WTC11 (cell line): ENCODE measurements around the gene SRSF12.

Source experiments
- ESRRA ChIP-seq: sonication (generic); formaldehyde crosslinking; IDR thresholded peaks from 2 replicates; pipeline ENCODE4 v1.8.1; 2022; ENCODE audit warnings: mild to moderate bottlenecking, missing genetic modification reagents, borderline replicate concordance
- MYBL2 ChIP-seq: sonication (generic); formaldehyde crosslinking; IDR thresholded peaks from 2 replicates; pipeline ENCODE4 v1.8.1; 2023; ENCODE audit warnings: mild to moderate bottlenecking, moderate library complexity, missing genetic modification reagents
- ZBTB21 ChIP-seq: sonication (generic); formaldehyde crosslinking; IDR thresholded peaks from 2 replicates; pipeline ENCODE4 v1.8.1; 2023; ENCODE audit warnings: mild to moderate bottlenecking, missing genetic modification reagents, borderline replicate concordance
- ZNF121 ChIP-seq: sonication (generic); formaldehyde crosslinking; IDR thresholded peaks from 2 replicates; pipeline ENCODE4 v1.8.0; 2023; ENCODE audit warnings: missing genetic modification reagents
- TF ChIP-seq, protein P1 (sequence below): fragments of 200-600 bp; IDR thresholded peaks from 2 replicates; pipeline ENCODE4 v1.8.0; 2022; ENCODE audit warnings: antibody characterized with exemption
- TF ChIP-seq, protein P2 (sequence below): sonication (generic); formaldehyde crosslinking; IDR thresholded peaks from 2 replicates; pipeline ENCODE4 v1.8.0; 2022; ENCODE audit warnings: mild to moderate bottlenecking, missing genetic modification reagents
- TF ChIP-seq, protein P3 (sequence below): sonication (generic); formaldehyde crosslinking; IDR thresholded peaks from 2 replicates; pipeline ENCODE4 v1.8.1; 2023; ENCODE audit warnings: mild to moderate bottlenecking, missing genetic modification reagents
- TF ChIP-seq, protein P4 (sequence below): sonication (generic); formaldehyde crosslinking; IDR thresholded peaks from 2 replicates; pipeline ENCODE4 v1.8.1; 2022; ENCODE audit warnings: low read depth, missing genetic modification reagents, borderline replicate concordance
- TF ChIP-seq, protein P5 (sequence below): sonication (generic); formaldehyde crosslinking; IDR thresholded peaks from 2 replicates; pipeline ENCODE4 v1.8.0; 2023; ENCODE audit warnings: missing genetic modification reagents
- TF ChIP-seq, protein P6 (sequence below): sonication (generic); formaldehyde crosslinking; conservative IDR thresholded peaks from 2 replicates; pipeline ENCODE4 v1.8.1; 2022; ENCODE audit warnings: mild to moderate bottlenecking, missing genetic modification reagents

DNA sequence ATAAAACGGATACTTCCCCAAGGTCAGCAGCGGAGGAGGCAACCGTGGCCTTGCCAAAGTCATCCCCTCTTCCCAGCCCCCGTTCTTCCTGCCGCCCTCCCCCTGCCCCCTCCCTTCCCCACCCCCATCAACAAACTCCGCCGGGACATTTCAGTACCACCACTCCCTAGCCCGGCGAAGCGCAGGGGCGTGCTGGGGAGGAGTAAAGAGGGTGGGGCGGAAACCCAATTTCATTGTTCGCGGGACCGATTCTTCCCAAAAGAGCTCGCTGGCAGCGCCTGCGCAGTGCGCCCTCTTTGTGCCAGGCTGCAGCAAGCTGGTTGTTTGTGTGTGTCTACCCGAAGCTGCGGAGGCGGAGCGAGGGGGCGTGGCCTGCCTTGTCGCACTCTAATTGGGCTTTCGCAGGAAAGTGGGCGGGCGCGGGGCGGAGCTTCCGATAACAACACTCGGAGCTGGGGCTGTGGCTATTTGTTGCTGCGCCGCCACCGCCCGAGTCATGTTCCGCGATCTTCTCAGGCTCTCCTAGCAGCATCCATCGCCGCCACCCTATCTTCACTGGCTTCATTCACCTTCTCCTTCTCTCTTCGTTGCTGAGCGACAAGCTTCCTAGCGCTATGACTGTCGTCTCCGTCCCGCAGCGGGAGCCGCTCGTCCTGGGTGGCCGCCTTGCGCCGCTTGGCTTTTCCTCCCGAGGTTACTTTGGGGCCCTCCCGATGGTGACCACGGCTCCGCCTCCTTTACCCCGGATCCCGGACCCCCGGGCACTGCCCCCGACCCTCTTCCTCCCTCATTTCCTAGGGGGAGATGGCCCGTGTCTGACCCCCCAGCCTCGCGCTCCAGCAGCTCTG is 37.4 kb downstream of the SRSF12 start, which contains the start of gene PNRC1:
- TF ChIP-seq, protein P1, sequence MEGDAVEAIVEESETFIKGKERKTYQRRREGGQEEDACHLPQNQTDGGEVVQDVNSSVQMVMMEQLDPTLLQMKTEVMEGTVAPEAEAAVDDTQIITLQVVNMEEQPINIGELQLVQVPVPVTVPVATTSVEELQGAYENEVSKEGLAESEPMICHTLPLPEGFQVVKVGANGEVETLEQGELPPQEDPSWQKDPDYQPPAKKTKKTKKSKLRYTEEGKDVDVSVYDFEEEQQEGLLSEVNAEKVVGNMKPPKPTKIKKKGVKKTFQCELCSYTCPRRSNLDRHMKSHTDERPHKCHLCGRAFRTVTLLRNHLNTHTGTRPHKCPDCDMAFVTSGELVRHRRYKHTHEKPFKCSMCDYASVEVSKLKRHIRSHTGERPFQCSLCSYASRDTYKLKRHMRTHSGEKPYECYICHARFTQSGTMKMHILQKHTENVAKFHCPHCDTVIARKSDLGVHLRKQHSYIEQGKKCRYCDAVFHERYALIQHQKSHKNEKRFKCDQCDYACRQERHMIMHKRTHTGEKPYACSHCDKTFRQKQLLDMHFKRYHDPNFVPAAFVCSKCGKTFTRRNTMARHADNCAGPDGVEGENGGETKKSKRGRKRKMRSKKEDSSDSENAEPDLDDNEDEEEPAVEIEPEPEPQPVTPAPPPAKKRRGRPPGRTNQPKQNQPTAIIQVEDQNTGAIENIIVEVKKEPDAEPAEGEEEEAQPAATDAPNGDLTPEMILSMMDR = no peak
- TF ChIP-seq, protein P2, sequence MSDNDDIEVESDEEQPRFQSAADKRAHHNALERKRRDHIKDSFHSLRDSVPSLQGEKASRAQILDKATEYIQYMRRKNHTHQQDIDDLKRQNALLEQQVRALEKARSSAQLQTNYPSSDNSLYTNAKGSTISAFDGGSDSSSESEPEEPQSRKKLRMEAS (CRISPR knock-in tag) = no peak; the same call in 1 of the 2 replicates
- TF ChIP-seq ESRRA (CRISPR knock-in tag) = no peak
- TF ChIP-seq, protein P3, sequence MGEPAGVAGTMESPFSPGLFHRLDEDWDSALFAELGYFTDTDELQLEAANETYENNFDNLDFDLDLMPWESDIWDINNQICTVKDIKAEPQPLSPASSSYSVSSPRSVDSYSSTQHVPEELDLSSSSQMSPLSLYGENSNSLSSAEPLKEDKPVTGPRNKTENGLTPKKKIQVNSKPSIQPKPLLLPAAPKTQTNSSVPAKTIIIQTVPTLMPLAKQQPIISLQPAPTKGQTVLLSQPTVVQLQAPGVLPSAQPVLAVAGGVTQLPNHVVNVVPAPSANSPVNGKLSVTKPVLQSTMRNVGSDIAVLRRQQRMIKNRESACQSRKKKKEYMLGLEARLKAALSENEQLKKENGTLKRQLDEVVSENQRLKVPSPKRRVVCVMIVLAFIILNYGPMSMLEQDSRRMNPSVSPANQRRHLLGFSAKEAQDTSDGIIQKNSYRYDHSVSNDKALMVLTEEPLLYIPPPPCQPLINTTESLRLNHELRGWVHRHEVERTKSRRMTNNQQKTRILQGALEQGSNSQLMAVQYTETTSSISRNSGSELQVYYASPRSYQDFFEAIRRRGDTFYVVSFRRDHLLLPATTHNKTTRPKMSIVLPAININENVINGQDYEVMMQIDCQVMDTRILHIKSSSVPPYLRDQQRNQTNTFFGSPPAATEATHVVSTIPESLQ = no peak
- TF ChIP-seq, protein P4, sequence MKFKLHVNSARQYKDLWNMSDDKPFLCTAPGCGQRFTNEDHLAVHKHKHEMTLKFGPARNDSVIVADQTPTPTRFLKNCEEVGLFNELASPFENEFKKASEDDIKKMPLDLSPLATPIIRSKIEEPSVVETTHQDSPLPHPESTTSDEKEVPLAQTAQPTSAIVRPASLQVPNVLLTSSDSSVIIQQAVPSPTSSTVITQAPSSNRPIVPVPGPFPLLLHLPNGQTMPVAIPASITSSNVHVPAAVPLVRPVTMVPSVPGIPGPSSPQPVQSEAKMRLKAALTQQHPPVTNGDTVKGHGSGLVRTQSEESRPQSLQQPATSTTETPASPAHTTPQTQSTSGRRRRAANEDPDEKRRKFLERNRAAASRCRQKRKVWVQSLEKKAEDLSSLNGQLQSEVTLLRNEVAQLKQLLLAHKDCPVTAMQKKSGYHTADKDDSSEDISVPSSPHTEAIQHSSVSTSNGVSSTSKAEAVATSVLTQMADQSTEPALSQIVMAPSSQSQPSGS = no peak
- no peak for TF ChIP-seq MYBL2 (CRISPR knock-in tag)
- no peak for TF ChIP-seq ZBTB21 (CRISPR knock-in tag)
- TF ChIP-seq, protein P5, sequence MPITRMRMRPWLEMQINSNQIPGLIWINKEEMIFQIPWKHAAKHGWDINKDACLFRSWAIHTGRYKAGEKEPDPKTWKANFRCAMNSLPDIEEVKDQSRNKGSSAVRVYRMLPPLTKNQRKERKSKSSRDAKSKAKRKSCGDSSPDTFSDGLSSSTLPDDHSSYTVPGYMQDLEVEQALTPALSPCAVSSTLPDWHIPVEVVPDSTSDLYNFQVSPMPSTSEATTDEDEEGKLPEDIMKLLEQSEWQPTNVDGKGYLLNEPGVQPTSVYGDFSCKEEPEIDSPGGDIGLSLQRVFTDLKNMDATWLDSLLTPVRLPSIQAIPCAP (CRISPR knock-in tag) = no peak
- TF ChIP-seq ZNF121 = peak; percentile 90
- TF ChIP-seq, protein P6, sequence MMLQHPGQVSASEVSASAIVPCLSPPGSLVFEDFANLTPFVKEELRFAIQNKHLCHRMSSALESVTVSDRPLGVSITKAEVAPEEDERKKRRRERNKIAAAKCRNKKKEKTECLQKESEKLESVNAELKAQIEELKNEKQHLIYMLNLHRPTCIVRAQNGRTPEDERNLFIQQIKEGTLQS = no peak
